GM21390 (cell line): ENCODE data around the gene PTH1R.

Experiments
- ATAC-seq: cut with Tn5 transposase; IDR thresholded peaks from one replicate; pipeline ENCODE4 v1.9.1; 2021; ENCODE audit not compliant: unreplicated experiment

The PTH1R gene

GRCh38 chr3:46849686-46850467 is 27.6 kb upstream of the PTH1R start:
- ATAC-seq = no peak

- no peak for ATAC-seq
Measured at GRCh38 chr3:46850468-46850779, 27.1 kb upstream of the PTH1R start.

GRCh38 chr3:46851364-46852333 is 25.9 kb upstream of the PTH1R start:
- no peak for ATAC-seq

- ATAC-seq = no peak
Measured at GRCh38 chr3:46852334-46852720, 25.2 kb upstream of the PTH1R start.

GRCh38 chr3:46852839-46853355 is 24.6 kb upstream of the PTH1R start:
- ATAC-seq = no peak

- ATAC-seq = no peak
Measured at GRCh38 chr3:46853441-46854415, 23.8 kb upstream of the PTH1R start.

GRCh38 chr3:46854555-46854991 is 22.9 kb upstream of the PTH1R start:
- no peak for ATAC-seq

- no peak for ATAC-seq
Measured at GRCh38 chr3:46856576-46857471, 20.7 kb upstream of the PTH1R start.

GRCh38 chr3:46857485-46858341 is 19.8 kb upstream of the PTH1R start:
- ATAC-seq = no peak

GRCh38 chr3:46858456-46858855 is 19.1 kb upstream of the PTH1R start:
- ATAC-seq = no peak

GRCh38 chr3:46859001-46859710 is 18.4 kb upstream of the PTH1R start:
- ATAC-seq = no peak

GRCh38 chr3:46860017-46860809 is 17.3 kb upstream of the PTH1R start:
- no peak for ATAC-seq

GRCh38 chr3:46860810-46861604 is 16.5 kb upstream of the PTH1R start:
- no peak for ATAC-seq

GRCh38 chr3:46861605-46862368 is 15.7 kb upstream of the PTH1R start:
- no peak for ATAC-seq

GRCh38 chr3:46862369-46863025 is 15.0 kb upstream of the PTH1R start:
- no peak for ATAC-seq
